ENCODE results near the gene SYT13. TPM values are rescaled to one million over a fixed set of nuclear protein-coding genes. Genes with fewer than 3 reads are reported as not detected.

SYT13 gene
- total RNA-seq, 4 donors from 2014 or later, result 0.03 to 1.6 TPM; not detected in 2

DNA sequence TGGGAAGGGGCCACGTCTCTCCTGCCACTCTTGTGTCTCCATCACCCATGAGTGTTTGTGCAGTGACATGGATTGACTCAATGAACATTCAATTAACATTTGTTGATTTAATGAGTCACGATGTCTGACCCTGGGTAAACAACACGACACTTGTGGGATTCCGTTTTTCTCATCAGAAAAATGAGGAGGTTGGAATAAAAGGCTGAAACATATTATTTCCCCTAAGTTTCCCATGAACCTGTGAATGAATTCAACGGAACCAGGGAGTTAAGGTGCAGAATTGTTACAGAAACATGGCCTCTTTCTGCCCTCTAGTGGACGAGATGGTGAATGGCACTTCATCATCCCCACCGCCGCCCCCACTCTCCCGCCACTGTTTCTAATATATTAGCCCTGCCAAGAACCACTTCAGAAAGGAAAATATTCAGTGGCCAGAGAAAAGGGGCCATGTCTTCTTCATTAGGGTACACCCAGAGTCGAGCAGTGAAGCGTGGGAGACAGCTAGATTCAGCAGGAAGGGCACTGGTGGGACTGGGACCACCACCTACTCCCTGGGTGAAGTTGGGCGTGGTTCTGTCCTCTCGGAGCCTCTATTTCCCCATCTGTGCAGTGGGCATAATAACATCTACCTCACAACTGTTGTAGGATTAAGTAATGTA, 46.3 kb upstream of the SYT13 start:
- WGBS, 2 donors, result 11 to 14% methylated on average over 13 of the region's 13 CpGs
- TF ChIP-seq, protein P1, sequence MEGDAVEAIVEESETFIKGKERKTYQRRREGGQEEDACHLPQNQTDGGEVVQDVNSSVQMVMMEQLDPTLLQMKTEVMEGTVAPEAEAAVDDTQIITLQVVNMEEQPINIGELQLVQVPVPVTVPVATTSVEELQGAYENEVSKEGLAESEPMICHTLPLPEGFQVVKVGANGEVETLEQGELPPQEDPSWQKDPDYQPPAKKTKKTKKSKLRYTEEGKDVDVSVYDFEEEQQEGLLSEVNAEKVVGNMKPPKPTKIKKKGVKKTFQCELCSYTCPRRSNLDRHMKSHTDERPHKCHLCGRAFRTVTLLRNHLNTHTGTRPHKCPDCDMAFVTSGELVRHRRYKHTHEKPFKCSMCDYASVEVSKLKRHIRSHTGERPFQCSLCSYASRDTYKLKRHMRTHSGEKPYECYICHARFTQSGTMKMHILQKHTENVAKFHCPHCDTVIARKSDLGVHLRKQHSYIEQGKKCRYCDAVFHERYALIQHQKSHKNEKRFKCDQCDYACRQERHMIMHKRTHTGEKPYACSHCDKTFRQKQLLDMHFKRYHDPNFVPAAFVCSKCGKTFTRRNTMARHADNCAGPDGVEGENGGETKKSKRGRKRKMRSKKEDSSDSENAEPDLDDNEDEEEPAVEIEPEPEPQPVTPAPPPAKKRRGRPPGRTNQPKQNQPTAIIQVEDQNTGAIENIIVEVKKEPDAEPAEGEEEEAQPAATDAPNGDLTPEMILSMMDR (IDR thresholded peaks at IDR 0.05), result no peak
- DNase-seq (ENCODE audit: low spot score in 2 of 2), result no peak
- intact Hi-C loops (cut with DNase I; ENCODE audit: low total_unique reads), result loop anchor here (2.0 to 10.0 kb wide), 2 partner anchors 222 to 442 kb away; no protein-coding TSS in a partner anchor
- H3K4me3 ChIP-seq (ENCODE audit: low read depth, poor library complexity, severe bottlenecking), result no peak overlapping the region

DNA sequence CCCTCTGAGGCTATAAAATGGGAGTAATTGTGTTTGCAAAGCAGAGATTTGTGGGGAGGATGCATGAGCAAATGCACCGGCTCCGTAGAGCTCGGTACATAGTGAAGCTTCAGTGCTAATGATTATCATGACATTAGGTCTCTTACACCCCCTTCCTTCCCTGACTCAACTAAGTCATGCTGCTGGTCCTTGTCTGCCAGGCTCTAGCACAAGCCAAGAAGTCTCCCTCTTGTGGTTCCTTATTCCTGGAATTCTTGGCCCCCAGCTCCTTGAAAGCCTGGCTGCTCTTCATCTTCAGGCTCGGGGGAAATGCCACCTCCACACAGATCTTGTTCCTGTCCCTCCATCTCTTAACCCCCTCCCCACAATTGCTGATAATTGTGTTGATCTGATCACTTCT, 45.7 kb upstream of the SYT13 start:
- no peak for DNase-seq (ENCODE audit: low spot score in 2 of 2)
- no peak overlapping the region for H3K4me3 ChIP-seq (ENCODE audit: low read depth, poor library complexity, severe bottlenecking)
- TF ChIP-seq, protein P1 (IDR thresholded peaks at IDR 0.05), result no peak
- no peak for TF ChIP-seq POLR2A (IDR thresholded peaks at IDR 0.05)
- intact Hi-C loops (cut with DNase I; ENCODE audit: low total_unique reads), result loop anchor here (2.0 to 10.0 kb wide), 2 partner anchors 221 to 443 kb away; no protein-coding TSS in a partner anchor
- 52 to 58% methylated on average over 4 of the region's 4 CpGs for WGBS, 2 donors

DNA sequence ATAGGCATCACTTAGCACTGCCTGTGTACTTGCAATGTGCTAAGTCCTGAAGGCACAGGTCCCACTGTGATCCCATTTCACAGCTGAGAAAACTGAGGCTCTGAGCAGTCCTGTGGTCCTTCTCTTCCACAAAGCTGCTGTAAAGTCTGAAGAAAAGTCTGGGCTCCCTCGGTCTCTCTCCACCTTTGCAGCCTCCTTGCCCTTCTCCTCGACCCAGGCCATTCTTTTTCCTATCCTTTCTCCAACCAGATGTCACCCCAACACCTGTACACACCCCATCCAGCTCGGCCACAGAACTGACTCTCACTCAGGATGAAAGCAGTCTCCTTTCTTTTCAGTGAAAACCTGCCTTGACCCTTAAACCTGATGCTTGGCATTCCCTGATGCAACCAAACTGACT, 42.6 kb upstream of the SYT13 start:
- DNase-seq (ENCODE audit: low spot score in 2 of 2), result no peak
- intact Hi-C loops (cut with DNase I; ENCODE audit: low total_unique reads), result no loop called here
- 67 to 83% methylated on average over 3 of the region's 3 CpGs for WGBS, 2 donors
- TF ChIP-seq, protein P1 (IDR thresholded peaks at IDR 0.05), result no peak
- no peak for TF ChIP-seq POLR2A (IDR thresholded peaks at IDR 0.05)
- no peak overlapping the region for H3K4me3 ChIP-seq (ENCODE audit: low read depth, poor library complexity, severe bottlenecking)

DNA sequence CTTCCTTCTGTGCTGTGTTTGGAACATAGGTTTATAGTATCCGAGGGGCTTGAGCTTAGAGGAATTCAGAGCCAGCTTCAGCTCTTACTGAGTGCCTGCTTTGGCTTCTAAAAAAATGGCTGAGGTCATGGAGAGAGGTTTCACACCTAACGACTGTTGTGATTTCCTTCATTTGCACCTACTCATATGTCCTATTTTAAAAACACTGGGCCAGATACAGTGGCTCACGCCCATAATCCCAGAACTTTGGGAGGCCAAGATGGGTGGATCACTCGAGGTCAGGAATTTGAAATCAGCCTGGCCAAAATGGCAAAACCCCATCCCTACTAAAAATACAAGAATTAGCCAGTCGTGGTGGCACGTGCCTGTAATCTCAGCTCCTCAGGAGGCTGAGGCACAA, 38.3 kb upstream of the SYT13 start:
- no peak overlapping the region for H3K4me3 ChIP-seq (ENCODE audit: low read depth, poor library complexity, severe bottlenecking)
- 57 to 67% methylated on average over 6 of the region's 6 CpGs for WGBS, 2 donors
- TF ChIP-seq, protein P1 (IDR thresholded peaks at IDR 0.05), result no peak
- TF ChIP-seq POLR2A (IDR thresholded peaks at IDR 0.05), result no peak
- intact Hi-C loops (cut with DNase I; ENCODE audit: low total_unique reads), result no loop called here
- DNase-seq (ENCODE audit: low spot score in 2 of 2), result no peak

DNA sequence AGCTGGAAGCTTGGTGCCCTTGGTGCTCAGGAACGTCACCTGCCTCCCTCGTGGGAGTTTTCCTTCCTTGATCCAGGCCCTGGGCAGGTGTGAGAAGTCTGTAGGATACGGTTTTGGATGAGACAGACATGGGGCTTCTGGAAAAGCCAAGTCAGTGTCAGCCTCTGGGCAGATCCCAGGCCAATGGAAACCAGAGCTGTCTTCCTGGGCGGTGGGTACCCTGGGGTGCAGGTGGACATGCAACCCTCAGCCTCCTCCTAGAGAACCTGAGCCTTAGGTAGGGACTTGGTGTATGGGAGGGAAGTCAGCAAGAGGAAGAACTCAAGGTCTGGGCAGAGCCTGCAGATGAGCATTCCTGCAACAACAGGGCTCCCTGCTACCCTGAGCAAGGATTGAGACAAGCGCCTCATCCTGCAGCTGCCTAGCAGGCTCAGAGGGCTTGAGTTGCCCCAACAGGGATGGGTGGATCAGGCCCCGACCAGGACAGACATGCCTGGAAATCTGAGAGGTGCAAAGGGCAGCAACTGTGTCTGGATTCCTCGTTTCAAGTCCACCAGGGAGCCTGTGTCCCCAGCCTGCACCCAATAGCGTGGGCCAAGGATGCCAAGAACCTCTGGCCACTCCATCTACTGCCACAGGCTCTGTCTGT, 37.6 kb upstream of the SYT13 start:
- no peak for DNase-seq (ENCODE audit: low spot score in 2 of 2)
- H3K4me3 ChIP-seq (ENCODE audit: low read depth, poor library complexity, severe bottlenecking), result no peak overlapping the region
- intact Hi-C loops (cut with DNase I; ENCODE audit: low total_unique reads), result no loop called here
- 73 to 91% methylated on average over 7 to 8 of the region's 8 CpGs for WGBS, 2 donors
- TF ChIP-seq, protein P1 (IDR thresholded peaks at IDR 0.05), result no peak
- TF ChIP-seq POLR2A (IDR thresholded peaks at IDR 0.05), result no peak
